GM18508 (cell line): ENCODE measurements around the gene ATPAF2.

Experiments used
- ATAC-seq: cut with Tn5 transposase; IDR thresholded peaks from one replicate; pipeline ENCODE4 v1.9.1; 2021; ENCODE audit warnings: moderate number of reproducible peaks; ENCODE audit not compliant: insufficient read depth, unreplicated experiment

Gene ATPAF2

GRCh38 chr17:18040261-18040858, 1.4 kb upstream of the ATPAF2 start:
- ATAC-seq: no peak

DNA sequence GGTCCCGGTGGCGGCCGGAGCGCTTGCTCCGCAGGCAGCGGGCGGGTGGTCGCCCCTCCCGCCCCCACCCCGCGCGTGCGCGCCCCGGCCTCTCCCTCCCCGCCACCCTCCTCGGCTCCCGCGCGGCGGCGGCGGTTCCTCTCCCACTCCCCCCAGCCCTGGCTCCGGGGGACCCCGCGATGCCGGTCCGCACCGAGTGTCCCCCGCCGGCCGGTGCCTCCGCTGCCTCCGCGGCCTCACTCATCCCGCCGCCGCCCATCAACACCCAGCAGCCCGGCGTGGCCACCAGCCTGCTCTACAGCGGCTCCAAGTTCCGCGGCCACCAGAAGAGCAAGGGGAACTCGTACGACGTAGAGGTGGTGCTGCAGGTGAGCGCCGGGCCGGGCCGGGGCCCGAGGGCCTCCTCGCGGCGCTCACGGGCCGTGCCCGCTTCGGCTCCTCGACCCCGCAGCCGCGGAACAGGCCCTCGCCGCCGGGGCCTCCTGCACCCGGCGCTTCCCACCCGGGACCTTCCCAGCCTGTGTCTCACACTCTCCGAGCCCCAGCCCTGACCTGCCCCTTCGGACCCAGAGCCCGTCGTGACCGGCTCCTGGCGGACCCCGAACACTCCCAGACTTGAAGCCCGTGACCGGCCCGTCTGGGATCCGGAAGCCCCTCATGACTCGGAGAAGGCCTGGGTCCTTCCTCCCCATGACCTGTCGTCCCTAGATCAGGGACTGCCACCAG, 730 bp upstream of the ATPAF2 start:
- no peak for ATAC-seq

- no peak for ATAC-seq
Observed at GRCh38 chr17:18038149-18038850, 668 bp downstream of the ATPAF2 start.

DNA sequence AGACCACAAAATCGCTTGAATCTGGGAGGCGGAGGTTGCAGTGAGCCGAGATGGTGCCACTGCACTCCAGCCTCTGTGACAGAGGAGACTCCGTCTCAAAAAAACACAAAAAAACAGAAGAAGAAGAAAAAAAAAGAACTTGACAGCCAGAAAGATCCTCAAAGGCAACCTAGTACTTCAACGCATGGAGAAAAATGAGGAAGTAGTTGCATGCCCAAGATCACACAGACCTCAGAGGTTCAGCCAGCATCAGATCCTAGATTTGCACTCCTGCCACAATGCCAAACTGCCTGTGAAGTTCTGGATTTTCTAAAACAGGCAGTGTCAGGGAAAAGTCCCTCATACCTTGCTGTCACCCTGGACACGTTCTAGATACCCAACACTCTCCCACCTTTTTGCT, 1.5 kb downstream of the ATPAF2 start:
- no peak for ATAC-seq

DNA sequence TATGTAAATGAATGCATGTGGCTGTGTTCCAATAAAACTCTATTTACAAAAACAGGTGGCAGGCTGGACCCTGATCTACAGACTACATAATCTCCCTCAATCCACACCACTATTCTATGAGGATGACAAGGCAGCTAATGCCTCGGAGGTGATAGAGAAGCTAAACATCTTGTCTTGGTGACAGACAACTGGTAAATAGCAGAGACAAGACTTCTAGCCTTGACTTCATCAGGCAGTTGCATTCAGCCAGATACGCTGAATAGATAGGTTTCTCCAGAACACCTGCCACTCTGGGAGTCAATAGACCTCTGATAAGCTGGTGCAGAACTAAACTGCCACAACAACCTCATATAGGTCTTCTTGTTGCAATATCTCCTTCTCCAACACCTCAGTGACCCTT, 3.3 kb downstream of the ATPAF2 start:
- ATAC-seq: no peak

DNA sequence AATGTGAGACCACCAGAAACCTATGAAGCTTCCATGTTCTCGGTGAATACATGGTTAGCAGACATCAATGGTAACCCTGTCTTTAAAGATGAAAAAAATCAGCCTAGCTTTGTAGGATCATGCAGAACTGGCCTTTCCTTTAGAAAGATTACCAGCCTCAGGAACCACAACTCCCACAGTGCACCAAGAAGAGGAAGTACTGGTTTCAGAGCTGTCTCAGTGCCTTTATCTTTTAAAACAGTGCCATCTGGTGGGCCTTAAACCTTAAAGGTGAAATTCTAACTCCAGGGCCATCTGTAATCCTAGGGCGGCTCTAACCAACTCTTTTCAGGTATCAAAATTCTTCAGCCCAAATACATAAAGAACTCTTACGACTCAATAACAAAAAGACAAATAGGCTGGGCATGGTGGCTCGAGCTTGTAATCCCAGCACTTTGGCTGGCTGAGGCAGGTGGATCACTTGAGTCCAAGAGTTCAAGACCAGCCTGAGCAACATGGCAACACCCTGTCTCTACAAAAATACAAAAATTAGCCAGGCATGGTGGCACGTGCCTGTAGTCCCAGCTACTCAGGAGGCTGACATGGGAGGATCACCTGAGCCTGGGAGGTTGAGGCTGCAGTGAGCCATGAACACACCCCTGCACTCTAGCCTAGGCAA, 5.4 kb downstream of the ATPAF2 start:
- ATAC-seq: peak; percentile 52

DNA sequence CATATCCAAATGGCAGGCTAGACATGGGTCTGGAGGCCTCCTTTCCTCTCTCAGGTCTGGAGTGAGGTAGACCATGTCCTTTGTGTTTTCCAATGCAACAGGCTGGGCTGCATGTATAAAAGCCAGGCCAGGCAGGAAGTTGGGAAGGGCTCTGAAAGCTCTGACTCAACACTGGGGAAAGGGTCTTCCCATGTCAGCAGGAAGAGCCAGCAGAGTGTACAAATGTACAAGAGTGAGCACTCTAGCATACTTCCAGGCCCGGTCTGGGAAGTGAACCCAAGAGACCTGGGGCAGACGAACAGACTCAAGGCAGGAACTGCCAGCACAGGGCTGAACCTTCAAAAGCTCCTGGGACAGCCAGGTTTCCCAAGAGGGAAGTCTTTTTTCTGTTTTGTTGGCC, 7.0 kb downstream of the ATPAF2 start:
- no peak for ATAC-seq

- ATAC-seq: no peak
Observed at GRCh38 chr17:18028952-18029540, 9.9 kb downstream of the ATPAF2 start.

GRCh38 chr17:18028114-18028951, 10.6 kb downstream of the ATPAF2 start:
- no peak for ATAC-seq

- ATAC-seq: no peak
Observed at GRCh38 chr17:18027280-18027679, 11.7 kb downstream of the ATPAF2 start.

DNA sequence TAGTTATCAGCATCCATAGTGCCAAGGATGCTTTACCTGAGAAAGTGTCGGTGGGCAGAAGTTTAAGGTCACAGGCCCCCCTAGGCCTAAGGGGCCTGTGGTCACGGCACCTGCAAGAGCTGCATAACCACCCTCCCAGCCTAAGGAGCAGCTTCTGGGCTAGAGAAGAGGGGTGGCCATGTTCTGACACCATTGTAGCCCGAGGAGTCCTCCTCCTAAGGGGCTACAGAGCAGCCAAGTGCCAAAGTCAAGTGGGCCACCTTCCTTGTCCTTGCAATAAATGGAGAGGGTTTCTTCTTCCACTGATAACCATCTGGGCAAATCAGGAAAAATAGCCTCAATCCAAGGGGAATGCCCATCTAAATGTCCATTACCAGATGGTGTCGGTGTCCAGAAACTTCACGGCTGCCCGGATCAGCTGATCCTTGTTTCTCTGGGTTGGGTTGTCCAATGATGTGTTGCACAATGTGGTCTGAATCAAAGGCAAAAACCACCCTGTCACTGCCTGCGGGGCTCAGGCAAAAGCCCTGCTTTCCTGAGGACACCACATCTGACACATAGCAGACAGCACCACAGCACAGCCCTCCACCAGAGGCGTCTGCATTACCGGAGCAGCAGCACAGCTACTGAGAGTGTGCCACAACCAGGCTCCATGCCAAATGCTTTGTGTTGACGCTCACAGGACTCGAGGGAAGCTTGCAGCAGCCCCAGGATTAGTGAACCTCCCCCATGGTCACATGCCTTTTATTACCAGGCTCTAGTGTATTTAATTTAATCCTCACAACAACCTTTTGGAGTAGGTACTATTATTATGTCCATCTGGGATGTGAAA, 12.8 kb downstream of the ATPAF2 start:
- no peak for ATAC-seq

- no peak for ATAC-seq
Observed at GRCh38 chr17:18025241-18025944, 13.6 kb downstream of the ATPAF2 start.

GRCh38 chr17:18021372-18021771, 17.6 kb downstream of the ATPAF2 start:
- no peak for ATAC-seq

DNA sequence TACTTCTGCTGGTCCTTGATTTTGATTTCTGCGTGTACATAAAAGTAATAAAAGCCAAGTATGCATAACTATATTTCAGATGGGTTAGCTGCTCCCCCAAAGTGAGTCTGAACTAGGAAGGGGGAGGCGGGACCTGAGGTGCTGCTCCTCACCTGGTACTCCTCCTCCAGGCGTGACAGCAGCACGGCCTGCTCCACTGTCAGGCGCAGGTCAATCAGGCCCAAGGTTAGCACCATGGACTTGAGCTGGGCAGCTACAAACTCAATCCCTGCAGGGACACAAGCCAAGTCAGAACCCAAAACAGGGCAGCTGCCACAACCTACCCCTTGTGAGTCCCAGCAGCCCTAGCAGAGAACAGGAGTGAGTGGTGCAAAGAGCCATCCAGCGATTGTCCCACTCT, 18.0 kb downstream of the ATPAF2 start:
- no peak for ATAC-seq

DNA sequence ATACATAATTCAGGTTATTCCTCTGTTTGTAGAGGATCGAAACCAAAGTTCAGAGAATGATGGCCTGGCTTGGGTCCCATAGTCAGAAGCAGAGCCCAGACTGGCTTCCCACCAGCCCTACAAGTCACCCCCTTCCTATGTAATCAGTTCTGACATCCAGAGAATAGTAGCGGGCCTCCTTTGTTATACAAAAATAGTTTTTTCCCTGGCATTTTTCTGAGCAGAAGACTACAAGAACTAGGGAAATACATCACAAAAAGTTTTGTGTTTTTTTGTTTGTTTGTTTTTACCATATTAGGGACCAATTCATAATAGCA, 19.2 kb downstream of the ATPAF2 start:
- no peak for ATAC-seq

DNA sequence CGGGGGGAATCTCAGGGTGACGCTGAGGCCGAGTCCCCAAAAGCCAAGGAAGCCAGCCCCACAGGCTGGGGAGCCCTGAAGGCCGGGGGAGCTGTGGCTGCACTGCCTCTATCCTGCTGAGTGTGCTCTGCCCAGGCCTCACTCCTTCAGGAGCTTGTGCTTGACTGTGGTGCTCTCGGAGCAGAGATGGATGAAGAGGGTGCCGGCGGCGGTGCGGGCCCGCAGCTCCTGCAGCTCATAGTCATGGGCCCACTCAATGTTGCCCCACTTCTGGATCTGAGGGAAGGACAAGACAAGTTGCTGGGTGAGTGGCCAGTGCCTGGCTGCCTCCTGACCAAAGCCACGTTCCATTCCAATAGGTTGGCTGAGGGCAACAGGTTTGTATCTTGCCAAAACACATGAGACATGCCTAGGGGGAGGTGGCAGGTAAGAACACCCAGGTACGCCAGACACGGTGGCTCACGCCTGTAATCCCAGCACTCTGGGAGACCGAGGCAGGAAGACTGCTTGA, 20.5 kb downstream of the ATPAF2 start:
- ATAC-seq: no peak

GRCh38 chr17:18017958-18018357, 21.0 kb downstream of the ATPAF2 start:
- no peak for ATAC-seq

GRCh38 chr17:18016426-18016825, 22.5 kb downstream of the ATPAF2 start:
- ATAC-seq: no peak
